ENCODE measurements around the gene FAT4. TPM values are rescaled to one million over a fixed set of nuclear protein-coding genes. Genes with fewer than 3 reads are reported as not detected.
A peak's percentile ranks its signal among the peaks of the same experiment; 100 is the strongest.

FAT4 gene
- total and polyA plus RNA-seq, 2 of the 8 experiments (the other 6 are each of a cell fraction or from before 2014, with no cell fraction given), result 1.3 to 5.3 TPM

- Histone ChIP-seq H2BK12ac (ENCODE audit: low read depth, low read length) (no peak overlapping the region), H3K4me3 (ENCODE audit: extremely low read depth in 1 of 4, insufficient read depth in 2 of 4, low read depth in 3 of 4, low read length in 4 of 4) (no peak overlapping the region), H2BK20ac (ENCODE audit: low read length) (no peak overlapping the region), H2BK120ac (replicated peaks; ENCODE audit: low read depth, low read length) (no peak overlapping the region), H3K27me3 (replicated peaks in 1 of 4; ENCODE audit: control insufficient read depth in 3 of 4, extremely low read depth in 1 of 4, insufficient read depth in 3 of 4, low read length in 3 of 4) (no peaks in the 10 kb centered on the region), H3K4ac (replicated peaks; ENCODE audit: insufficient read length, low read depth, low read length) (peak overlapping the region; percentile 27), H3K4me1 (replicated peaks in 1 of 4; ENCODE audit: control insufficient read depth in 3 of 4, insufficient read depth in 4 of 4, low read length in 3 of 4) (no peaks in the 10 kb centered on the region), H2AK5ac (ENCODE audit: low read depth, low read length) (no peak overlapping the region), H4K91ac (replicated peaks; ENCODE audit: insufficient read length, low read length) (no peak overlapping the region), H3K9me3 (ENCODE audit: insufficient read depth in 2 of 2, low read depth in 1 of 2, low read length in 1 of 2) (peaks cover 0 to 8% of the 10 kb centered on the region in 2 experiments; a peak in 1 of 4 replicates), H3K14ac (ENCODE audit: insufficient read length) (no peak overlapping the region), H3K23me2 (ENCODE audit: low read depth, low read length) (no peaks in the 10 kb centered on the region), H3K4me2 (ENCODE audit: insufficient read depth in 1 of 2, low read depth in 2 of 2, low read length in 2 of 2) (no peak overlapping the region), H4K20me1 (replicated peaks in 1 of 2; ENCODE audit: control insufficient read depth in 1 of 2, insufficient read depth in 2 of 2, low read length in 2 of 2) (no peaks in the 10 kb centered on the region), H3K23ac (ENCODE audit: insufficient read length) (no peak overlapping the region), H2BK15ac (ENCODE audit: low read length) (no peak overlapping the region), H2AFZ (ENCODE audit: low read length) (no peak overlapping the region), H2BK5ac (ENCODE audit: low read depth, low read length) (no peak overlapping the region), H3K27ac (ENCODE audit: low read depth, low read length) (no peak overlapping the region), H3K18ac (ENCODE audit: extremely low read depth, low read length) (no peak overlapping the region), H4K5ac (ENCODE audit: insufficient read length, low read depth, low read length) (no peak overlapping the region), H3K56ac (replicated peaks; ENCODE audit: insufficient read length, low read depth, low read length) (no peak overlapping the region), H3K36me3 (ENCODE audit: control insufficient read depth in 2 of 4, insufficient read depth in 4 of 4, low read length in 3 of 4) (no peaks in the 10 kb centered on the region), H4K8ac (ENCODE audit: extremely low read depth, insufficient read depth, low read length) (no peak overlapping the region), H3K9ac (replicated peaks in 1 of 4; ENCODE audit: extremely low read depth in 1 of 4, low read depth in 3 of 4, low read length in 3 of 4) (no peak overlapping the region), H3K79me2 (ENCODE audit: control insufficient read depth in 1 of 2, insufficient read depth in 2 of 2, low read length in 2 of 2) (no peaks in the 10 kb centered on the region), H3K79me1 (ENCODE audit: low read depth, low read length) (no peaks in the 10 kb centered on the region)
- ChIA-PET CTCF (ENCODE audit: partially characterized antibody) (interaction anchor here (1.4 kb wide), 1 partner anchor 954 kb away, joined by 3 read pairs; no protein-coding TSS in a partner anchor), POLR2A (ENCODE audit: partially characterized antibody) (no interaction called here)
- no peak for FAIRE-seq
- TF ChIP-seq ATF2 (IDR thresholded peaks at IDR 0.05; ENCODE audit: low read length) (no peak), HDAC2 (IDR thresholded peaks at IDR 0.05; ENCODE audit: borderline replicate concordance in 1 of 2, low read depth in 2 of 2, low read length in 2 of 2) (no peak), CTCF (IDR thresholded peaks at IDR 0.05; ENCODE audit: control extremely low read depth in 1 of 3, insufficient read depth in 1 of 3, low read depth in 1 of 3, low read length in 3 of 3) (no peak)
- WGBS, 2 experiments (ENCODE audit: extremely low coverage in 1 of 2, insufficient coverage in 1 of 2, insufficient read length in 1 of 2, insufficient replicate concordance in 2 of 2, low coverage in 1 of 2, low lambda C conversion rate in 2 of 2, missing lambda C conversion rate in 1 of 2), result 78% methylated on average over 1 of the region's 1 CpG; no CpG with 5 or more reads in 1 of the 2 experiments
- no peak for DNase-seq (ENCODE audit: low read depth in 1 of 2, low spot score in 2 of 2)
These were observed 37.9 kb upstream of the FAT4 start for GRCh38 chr4:125276811-125277210.
